HG02798 (cell line): ENCODE measurements around the gene SGIP1.
"Not testable (repeated sequence)": the region's sequence is repeated elsewhere in the genome, so short reads cannot be mapped to it uniquely, and the experiment has no call there.

Experiments used
- ATAC-seq: cut with Tn5 transposase; IDR thresholded peaks from one replicate; pipeline ENCODE4 v1.9.1; 2021; ENCODE audit warnings: mild to moderate bottlenecking; ENCODE audit not compliant: unreplicated experiment, poor library complexity

The SGIP1 gene

DNA sequence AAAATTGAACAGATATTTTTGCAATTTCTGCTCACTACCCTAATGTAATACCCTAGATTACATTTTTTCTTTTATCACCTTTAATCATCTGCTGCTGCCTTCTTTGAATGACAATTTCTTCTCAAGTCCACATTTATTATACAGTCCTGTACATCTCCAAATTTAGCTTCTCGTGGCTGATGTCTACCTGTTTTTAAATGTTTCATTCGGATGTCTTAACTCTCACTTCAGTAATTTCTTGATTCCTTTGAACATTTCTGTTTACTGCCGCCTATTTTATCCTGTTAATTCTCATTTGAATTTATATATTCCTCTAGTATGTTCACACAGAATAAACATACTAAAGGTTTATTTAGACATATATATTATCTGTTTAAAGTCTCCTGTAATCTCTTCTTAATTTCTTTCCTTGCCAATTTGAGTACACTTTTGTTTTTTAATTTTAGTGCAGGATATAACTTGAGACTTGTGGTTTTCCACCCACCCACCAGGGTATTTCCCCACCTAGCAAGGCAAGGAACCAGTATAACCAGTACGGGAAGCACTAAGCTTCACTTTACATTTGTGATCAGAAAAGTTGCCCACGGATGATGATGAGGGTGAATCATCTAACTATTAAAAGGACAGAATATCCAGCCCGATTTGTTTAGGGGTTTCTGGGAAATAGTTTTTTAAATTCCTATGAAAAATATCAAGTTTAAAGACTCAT, 254.4 kb downstream of the SGIP1 start:
- peak; percentile 84 for ATAC-seq

- ATAC-seq = no peak
Observed at GRCh38 chr1:66791621-66792610, 258.0 kb downstream of the SGIP1 start.

DNA sequence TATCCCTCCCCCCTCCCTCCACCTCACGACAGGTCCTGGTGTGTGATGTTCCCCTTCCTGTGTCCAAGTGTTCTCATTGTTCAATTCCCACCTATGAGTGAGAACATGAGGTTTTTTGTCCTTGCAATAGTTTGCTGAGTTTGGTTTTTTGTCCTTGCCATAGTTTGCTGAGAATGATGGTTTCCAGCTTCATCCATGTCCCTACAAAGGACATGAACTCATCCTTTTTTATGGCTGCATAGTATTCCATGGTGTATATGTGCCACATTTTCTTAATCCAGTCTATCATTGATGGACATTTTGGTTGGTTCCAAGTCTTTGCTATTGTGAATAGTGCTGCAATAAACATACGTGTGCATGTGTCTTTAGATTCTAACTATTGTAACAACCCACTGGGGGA, 261.9 kb downstream of the SGIP1 start:
- ATAC-seq = not testable (repeated sequence)
